GM19455 (cell line): ENCODE results near the gene ZNF844.
"Not testable (repeated sequence)": the region's sequence is repeated elsewhere in the genome, so short reads cannot be mapped to it uniquely, and the experiment has no call there.

Experiments
- ATAC-seq: cut with Tn5 transposase; IDR thresholded peaks from one replicate; pipeline ENCODE4 v1.9.1; 2021; ENCODE audit not compliant: unreplicated experiment

ZNF844 gene

DNA sequence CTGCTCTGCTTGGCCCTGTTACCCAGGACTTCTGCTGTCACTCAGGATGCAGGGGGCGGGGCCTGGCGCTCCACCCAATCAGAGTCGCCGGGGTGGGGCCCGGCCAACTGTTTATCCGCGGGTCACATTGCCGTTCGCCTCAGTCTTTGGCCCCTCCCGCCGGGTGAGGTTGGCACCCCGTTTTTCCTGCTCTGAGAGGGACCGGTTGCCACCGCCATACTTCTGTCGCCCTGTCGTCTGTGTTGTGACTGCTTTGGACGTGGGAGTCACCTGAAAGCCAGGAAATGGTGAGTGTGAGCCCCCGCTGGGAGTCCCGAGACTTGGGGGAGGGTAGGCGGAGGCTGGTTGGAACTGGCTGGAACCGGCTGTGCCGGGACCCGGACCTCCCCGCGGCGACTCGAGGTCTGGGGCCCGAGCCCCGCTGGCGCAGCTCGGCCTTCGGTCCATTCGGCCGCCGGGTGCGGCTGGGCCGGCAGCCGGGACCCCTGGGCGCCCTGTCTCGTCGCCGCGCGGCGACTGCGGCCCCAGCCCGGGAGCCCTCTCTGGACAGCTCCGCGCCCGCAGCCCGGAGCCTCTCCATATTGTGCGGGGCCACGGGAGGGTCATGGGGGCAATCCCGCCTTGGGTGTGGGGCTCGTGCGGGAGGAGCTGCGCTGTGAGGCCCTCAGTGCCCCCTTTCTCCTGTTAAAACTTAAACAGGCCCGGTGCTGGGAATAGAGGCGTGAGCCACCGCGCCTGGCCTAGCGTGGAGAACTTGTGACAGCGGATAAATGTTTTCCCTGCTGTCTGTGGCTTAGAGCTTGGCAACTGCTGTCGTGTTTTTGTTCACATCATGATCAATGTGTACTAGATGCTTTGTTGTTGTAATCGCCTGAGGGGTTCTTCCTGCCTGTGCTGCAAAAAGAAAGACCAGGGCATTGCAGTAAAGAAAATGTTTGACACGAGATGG, at the start of gene ZNF844:
ZNF844 (plus strand) TSS at position 142 of the 949 bp plus-strand sequence; CDS start at position 285, 143 bp downstream.
- no peak for ATAC-seq

DNA sequence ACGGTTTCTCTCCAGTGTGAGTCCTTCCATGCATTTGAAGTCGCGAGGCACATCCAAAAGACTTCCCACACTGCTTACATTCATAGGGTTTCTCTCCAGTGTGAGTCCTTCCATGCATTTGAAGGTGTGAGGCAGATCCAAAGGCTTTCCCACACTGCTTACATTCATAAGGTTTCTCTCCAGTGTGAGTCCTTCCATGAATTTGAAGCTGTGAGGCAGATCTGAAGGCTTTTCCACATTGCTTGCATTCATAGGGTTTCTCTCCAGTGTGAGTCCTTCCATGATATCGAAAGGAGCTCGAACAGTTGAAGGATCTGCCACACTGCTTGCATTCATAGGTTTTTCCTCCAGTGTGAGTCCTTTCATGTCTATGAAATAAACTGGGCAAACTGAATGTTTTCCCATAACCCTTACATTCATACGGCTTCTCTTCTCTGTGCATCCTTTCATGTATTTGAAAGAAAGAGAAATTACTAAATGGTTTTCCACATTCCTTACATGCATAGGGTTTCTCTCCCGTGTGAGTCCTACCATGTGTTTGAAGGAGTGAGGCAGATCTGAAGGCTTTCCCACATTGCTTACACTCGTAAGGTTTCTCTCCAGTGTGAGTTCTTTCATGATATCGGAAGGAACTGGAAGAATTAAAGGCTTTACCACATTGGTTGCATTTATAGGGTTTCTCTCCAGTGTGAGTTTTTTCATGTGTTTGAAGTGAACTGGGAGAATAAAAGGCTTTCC, 49.3 kb upstream of the ZNF844 start:
- ATAC-seq = no peak

DNA sequence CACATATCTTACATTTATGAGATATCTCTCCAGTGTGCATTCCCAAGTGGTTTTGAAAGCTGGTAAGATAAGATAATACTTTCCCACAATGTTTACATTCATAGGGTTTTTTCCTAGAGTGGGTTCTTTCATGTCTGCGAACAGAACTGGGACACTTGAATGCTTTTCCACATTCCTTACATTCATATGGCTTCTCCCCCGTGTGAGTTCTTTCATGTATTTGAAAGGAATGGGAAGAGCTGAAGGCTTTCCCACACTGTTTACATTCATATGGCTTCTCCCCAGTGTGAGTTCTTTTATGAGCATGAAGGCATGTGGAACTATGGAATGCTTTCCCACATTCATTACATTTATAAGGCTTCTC, 48.8 kb upstream of the ZNF844 start:
- no peak for ATAC-seq

DNA sequence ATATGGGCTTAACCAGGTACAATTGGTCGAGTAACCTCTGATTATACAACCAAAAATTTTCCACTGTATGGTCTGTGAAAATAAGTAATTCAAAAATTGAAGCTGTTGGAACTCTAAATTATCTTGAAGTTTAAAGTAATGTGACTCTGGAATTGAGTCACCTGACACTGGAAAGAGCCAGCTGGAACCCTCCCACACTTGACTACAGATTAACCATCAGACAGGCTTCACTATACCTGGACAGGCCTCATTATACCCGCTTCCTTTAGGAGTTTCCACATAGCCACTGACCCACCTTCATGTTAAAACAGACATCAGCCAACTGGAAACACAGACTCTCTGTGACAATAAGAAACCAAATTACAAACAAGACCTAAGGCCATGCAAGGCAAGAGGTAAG, 30.3 kb upstream of the ZNF844 start:
- no peak for ATAC-seq

DNA sequence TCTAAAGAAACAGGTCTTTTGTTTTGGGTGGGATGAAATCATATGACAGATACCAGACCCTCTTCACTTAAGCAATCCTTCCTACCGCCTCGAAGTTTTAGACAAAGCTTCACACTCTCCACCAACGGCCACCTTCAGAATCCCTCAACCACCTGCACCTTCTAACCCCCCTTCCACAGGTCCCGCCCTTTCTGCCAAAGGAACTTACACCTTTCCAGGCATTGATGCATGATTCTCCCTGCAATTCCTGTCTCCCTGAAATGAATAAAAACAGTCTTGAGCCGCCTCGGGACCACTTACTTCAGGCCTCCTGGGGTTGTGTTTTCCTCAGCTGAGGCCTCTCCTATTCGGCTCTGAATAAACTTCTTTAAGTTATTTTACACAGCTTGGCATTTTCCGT, 29.9 kb upstream of the ZNF844 start:
- ATAC-seq = no peak

DNA sequence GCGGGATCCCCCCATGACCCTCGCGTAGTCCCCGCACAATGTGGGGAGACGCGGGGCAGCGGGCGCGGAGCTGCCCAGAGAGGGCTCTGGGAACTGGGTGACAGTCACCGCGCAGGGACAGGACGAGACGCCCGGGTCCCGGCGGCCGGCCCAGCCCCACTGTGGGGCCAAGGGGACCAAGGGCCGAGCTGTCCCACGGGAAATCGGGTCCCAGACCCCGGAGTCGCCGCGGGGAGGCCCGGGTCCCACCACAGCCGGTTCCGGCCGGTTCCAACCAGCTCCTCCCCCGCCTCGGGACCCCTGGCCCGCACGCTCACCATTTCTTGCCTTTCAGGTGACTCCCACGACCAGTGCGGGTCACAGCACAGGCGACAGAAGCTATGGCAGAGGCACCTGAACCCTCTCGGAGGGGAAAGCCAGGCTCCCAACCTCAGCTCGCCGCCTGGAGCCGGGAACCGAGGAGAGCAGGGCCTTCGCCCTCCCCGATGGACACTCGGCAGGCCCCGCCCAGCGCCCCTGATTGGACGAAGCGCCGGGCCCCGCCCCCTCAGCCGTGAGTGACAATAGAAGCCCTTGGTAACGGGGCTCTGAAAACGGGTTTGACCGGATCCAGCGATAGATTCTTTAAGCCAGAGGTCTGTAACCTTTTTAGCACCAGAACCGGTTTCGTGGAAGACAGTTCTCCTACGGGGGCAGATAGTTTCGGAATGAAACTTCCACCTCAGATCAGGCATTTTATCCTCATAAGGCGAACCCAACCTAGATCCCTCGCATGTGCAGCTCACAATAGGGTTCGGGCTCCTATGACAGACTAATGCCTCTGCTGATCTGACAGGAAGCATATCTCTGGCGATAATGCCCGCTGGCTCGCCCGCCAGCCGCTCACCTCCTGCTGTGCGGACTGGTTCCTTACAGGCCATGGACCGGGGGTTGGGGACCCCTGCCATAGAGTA, 29.0 kb upstream of the ZNF844 start, which contains the start of gene ZNF433:
ZNF433 (minus strand) TSS at position 460 of the 953 bp plus-strand sequence; CDS start at position 320, 140 bp downstream.
- ATAC-seq = peak; percentile 75

DNA sequence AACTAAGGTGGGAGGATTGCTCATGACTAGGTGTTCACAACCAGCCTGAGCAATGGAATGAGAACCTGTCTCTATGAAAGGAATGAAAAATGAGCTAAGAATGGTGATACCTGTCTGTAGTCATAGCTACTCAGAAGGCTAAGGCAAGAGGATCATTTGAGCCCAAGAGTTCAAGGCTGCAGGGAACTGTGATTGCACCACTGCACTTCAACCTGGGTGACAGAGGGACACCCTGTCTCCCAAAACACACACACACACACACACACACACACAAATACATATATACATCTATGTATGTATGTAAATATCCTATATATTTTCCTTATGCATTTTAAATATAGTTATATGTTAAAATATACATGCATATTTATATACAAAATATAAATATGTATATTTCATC, 21.6 kb upstream of the ZNF844 start:
- ATAC-seq = no peak

DNA sequence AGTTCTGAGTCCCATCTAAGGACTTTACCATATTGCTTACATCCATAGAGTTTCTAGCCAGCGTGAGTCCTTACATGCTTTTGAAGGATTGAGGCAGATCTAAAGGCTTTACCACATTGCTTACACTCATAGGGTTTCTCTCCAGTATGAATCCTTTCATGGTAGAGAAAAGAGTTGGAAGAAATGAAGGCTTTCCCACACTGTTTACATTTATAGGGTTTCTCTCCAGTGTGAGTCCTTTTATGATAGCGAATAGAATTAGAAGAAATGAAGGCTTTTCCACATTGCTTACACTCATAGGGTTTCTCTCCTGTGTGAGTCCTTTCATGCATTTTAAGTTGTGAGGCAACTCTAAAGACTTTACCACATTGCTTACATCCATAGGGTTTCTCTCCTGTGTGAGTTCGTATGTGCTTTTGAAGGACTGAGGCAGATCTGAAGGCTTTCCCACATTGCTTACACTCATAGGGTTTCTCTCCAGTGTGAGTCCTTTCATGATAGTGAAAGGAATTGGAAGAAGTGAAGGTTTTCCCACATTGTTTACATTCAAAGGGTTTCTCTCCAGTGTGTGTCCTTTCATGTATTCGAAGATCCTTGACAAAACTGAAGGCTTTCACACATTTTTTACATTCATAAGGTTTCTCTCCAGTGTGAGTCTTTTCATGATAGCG, 20.6 kb upstream of the ZNF844 start:
- no peak for ATAC-seq

DNA sequence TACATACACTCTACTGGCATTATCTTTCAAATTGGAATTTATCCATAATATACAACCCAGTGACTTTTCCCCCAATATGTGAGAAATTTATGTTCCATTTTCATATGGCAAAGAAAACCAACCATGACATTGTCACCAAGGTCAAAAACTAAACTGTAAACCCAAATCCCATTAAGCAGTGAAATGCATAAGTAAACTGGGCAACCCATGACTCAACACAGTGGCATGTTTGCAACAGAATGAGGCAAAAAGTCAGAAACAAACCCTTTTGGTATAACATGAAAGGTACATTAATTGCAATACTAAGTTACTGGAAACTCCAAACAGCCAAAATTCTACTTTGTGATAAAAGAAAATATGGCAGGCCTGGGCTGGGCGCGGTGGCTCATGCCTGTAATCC, 16.7 kb upstream of the ZNF844 start:
- no peak for ATAC-seq

DNA sequence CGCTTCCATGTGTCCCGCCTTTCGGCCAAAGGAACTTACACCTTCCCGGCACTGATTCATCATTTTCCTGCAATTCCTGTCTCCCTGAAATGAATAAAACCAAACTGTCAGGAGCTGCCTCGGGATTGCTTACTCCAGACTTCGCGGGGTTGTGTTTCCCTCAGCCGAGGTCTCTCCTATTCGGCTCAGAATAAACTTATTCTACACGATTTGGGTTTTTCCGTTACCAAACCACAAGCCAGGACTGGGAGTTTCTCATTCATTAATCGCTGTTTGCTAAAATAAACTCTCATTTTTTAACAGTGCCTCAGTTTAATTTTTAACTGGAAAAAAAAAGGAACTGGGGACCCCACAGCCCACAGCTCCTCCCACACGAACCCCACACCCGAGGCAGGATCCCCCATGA, 12.4 kb upstream of the ZNF844 start:
- no peak for ATAC-seq

DNA sequence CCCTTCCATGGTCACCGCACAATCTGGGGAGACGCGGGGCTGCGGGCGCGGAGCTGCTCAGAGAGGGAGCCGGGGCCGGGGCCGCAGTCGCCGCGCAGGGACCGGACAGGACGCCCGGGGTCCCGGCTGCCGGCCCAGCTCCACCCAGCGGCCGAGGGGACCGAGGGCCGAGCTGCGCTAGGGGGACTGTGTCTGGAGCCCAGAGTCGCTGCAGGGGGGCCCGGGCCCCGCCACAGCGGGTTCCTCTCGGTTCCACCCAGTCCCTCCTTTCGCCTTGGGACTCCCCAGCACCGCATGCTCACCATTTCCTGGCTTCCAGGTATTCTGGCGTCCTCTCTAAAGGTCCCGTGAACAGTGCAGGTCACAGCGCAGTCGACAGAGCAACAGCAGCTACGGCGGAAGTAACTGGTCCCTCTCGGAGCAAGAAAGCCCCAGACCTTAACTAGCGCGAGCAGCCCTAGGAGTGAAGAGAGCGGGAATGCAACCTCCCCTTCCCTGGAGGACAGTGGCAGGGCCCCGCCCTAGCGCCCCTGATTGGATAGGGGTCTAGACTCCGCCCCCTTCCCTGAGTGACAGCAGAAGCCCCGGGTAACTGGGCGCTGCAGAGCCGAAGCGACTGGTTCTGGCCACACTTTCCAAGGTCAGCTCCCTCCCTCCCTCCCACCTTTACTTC, 11.9 kb upstream of the ZNF844 start, which contains the start of gene ZNF878:
ZNF878 (minus strand) TSS at position 465 of the 673 bp plus-strand sequence; CDS start at position 305, 160 bp downstream.
- ATAC-seq = peak; percentile 96

DNA sequence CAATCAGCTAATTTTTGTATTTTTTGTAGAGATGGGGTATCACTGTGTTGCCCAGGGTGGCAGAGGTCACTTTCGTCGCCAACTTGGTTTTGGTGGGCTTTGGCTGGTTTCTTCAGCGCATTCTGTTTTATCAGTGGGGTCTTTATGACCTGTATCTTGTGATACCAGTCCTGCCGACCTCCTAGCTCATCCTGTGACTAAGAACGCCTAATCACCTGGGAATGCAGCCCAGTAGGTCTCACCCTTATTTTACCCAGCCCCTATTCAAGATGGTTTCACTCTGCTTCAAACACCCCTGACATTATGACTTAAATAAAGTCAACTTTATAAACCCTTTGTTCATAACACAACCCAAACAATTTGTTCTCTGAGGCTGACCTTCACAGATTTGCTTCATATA, 8.7 kb upstream of the ZNF844 start:
- ATAC-seq = no peak

DNA sequence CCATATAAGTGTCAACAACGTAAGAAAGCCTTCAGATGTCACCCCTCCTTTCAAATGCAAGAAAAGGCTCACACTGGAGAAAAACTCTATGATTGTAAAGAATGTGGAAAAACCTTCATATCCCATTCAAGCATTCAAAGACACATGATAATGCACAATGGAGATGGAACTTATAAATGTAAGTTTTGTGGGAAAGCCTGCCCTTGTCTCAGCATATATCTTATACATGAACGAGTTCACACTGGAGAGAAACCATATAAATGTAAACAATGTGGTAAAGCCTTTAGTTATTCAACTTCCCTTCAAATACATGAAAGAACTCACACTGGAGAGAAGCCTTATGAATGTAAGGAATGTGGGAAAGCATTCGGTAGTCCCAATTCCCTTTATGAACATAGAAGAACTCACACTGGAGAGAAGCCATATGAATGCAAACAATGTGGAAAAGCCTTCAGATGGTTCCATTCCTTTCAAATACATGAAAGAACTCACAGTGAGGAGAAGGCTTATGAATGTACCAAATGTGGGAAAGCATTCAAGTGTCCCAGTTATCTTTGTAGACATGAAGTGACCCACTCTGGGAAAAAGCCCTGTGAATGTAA, 11.1 kb downstream of the ZNF844 start:
- ATAC-seq = no peak

DNA sequence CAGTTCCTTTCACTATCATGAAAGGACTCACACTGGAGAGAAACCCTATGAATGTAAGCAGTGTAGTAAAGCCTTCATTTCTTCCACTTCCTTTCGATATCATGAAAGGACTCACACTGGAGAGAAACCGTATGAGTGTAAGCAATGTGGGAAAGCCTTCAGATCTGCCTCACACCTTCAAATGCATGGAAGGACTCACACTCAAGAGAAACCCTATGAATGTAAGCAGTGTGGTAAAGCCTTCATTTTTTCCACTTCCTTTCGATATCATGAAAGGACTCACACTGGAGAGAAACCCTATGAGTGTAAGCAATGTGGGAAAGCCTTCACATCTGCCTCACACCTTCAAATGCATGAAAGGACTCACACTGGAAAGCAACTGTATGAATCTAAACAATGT, 11.8 kb downstream of the ZNF844 start:
- ATAC-seq = not testable (repeated sequence)

DNA sequence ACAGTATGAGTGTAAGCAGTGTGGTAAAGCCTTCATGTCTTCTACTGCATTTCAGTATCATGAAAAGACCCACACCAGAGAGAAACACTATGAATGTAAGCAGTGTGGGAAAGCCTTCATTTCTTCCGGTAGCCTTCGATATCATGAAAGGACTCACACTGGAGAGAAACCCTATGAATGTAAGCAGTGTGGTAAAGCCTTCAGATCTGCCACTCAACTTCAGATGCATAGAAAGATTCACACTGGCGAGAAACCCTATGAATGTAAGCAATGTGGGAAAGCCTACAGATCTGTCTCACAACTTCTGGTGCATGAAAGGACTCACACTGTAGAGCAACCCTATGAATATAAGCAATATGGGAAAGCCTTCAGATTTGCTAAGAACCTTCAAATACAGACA, 12.8 kb downstream of the ZNF844 start:
- no peak for ATAC-seq

DNA sequence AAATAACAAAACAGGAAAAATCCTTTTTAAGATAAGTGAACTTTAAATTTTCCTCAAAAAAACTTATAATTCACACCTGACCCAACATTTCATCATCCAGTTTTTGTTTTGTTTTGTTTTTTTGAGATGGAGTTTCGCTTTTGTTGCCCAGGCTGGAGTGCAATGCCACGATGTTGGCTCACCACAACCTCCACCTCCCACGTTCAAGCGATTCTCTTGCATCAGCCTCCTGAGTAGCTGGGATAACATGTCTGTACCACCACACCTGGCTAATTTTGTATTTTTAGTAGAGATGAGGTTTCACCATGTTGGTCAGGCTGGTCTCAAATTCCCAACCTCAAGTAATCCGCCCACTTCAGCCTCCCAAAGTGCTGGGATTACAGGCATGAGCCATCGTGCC, 18.8 kb downstream of the ZNF844 start:
- not testable (repeated sequence) for ATAC-seq

DNA sequence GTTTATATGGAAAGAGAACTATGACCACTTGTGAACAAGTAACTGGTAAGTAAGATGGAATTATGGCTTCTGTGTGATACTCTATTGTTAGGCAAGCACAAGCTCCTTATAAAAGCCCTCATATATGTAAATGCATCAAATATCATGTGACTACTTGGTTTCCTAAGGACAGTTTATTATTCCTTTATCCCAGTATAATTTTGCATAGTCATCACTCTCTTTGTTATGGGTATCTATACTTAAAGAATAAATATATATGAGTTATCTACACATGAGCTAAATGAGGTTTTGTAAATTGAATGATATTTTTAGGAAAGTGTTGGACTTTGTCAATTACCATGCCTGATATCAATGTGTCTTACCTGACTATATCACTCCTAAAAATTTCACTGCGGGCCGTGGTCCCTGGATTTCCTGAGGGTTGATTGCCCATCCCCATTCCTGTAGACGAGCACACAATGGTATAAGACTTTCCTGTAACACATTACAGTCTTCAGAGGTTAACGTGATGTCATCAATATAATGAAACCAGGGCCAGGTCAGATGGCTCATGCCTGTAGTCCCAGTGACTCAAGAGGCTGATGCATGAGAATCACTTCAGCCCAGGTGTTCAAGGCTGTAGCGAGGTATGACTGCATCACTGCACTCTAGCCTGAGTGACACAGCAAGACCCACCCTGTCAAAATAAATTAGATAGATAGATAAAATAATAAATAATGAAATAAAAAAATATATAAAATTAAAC, 20.7 kb downstream of the ZNF844 start:
- ATAC-seq = no peak

DNA sequence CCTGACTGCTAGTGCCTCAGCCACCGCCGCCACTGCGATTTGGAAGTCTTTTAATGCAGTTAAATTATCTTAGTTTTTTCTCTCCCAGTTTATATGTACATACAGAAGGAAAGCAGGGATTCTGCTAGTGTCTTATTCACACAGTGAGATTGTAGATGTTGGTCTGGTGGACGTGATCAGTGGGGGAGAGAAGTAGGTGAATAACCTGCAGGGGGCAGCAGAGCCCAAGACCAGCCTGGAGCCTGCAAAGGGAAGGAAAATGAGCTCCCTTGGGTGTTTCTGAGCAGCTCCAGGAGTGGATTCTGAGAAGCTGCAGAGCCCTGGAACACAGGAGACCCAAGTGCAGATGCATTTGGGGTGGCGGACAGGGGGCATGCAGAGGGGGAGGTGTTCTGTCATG, 26.3 kb downstream of the ZNF844 start:
- ATAC-seq = no peak
